Central memory CD4-positive, alpha-beta T cell (primary cell): ENCODE data around the gene MED6.

Experiments used
- DNase-seq: peaks from one replicate; pipeline ENCODE4 v3.0.0; 2022
- total RNA-seq, 3 experiments: gene quantifications; one replicate each; lab custom pipeline; 2026; lab: John Stamatoyannopoulos, UW

MED6 gene
- 35.1 to 44.6 (median 40.9) reads per million in 3 experiments for total RNA-seq

GRCh38 chr14:70600382-70601157 lies at the start of gene MED6:
TSS of gene MED6 (minus strand) at chr14:70600655. CDS start at chr14:70600637, 18 bp downstream.
- peak; percentile 87 for DNase-seq

- DNase-seq: no peak
Observed at GRCh38 chr14:70649803-70650202, 49.3 kb upstream of the MED6 start.

- DNase-seq: no peak
Observed at GRCh38 chr14:70648346-70648745, 47.9 kb upstream of the MED6 start.

- peak; percentile 21 for DNase-seq
Observed at GRCh38 chr14:70646705-70647104, 46.2 kb upstream of the MED6 start.

- no peak for DNase-seq
Observed at GRCh38 chr14:70645892-70646291, 45.4 kb upstream of the MED6 start.

DNA sequence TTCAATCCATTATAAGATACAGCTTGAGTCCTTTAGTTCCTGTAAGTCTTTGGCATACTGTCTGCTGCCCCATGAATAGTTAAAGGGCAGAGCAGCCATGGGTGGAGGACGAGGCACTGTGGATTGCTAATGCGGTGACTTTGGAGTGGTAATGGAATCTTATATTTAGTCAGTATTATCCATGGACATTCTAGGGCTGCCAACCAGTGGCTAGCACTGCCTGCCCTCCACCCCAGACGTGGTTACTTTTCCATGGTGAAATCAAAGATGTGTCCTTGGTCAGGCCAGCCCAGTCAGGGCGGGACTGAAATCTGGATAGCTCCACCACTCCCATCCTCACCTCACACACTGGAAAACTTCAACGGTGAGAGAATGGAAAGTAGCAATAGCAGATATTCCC lies 43.5 kb upstream of the MED6 start:
- DNase-seq: no peak

DNA sequence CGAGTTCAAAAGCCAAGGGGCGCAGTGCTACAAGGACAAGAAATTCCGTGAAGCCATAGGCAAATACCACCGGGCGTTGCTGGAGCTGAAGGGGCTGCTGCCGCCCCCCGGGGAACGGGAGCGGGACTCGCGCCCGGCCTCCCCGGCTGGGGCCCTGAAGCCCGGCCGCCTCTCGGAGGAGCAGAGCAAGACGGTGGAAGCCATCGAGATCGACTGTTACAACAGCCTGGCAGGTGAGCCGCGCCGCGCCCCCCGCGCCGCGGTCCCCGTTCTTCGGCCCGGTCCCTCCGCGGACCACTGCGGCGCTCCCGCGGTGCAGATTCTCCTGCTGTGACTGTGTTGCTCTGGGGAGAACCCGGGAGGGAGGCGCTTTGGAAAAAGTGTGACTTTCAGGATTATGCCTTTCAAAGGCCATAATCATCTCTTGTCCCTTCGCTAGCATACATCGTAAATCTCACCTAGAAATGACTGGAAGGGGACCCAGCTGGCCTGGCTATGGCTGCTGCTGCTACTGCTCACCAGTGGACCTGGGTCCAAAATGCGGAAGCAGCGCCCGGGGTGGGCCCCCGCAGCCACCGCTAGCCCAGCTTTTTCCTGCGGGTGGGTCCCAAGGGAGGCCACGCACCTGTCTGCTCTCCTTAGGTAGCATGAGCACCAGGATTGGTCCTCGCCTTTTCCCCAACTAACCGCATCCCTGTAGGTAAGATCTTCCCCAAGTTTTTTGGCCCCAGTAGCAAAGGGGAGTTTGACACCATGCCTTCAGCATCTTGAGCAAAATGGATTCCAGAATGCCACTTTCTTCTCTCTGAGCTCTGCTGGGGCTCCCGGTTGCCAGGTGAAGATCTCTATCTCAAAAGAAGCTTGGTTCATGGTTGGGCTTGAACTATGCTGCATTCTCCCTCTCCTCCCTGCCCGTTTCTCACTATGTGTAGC lies 42.1 kb upstream of the MED6 start:
- peak; percentile 27 for DNase-seq

- DNase-seq: peak; percentile 39
Observed at GRCh38 chr14:70641548-70642302, 41.3 kb upstream of the MED6 start, which contains the start of gene TTC9. TSS of gene TTC9 (plus strand) at chr14:70641916. CDS start at chr14:70642130, 214 bp downstream.

DNA sequence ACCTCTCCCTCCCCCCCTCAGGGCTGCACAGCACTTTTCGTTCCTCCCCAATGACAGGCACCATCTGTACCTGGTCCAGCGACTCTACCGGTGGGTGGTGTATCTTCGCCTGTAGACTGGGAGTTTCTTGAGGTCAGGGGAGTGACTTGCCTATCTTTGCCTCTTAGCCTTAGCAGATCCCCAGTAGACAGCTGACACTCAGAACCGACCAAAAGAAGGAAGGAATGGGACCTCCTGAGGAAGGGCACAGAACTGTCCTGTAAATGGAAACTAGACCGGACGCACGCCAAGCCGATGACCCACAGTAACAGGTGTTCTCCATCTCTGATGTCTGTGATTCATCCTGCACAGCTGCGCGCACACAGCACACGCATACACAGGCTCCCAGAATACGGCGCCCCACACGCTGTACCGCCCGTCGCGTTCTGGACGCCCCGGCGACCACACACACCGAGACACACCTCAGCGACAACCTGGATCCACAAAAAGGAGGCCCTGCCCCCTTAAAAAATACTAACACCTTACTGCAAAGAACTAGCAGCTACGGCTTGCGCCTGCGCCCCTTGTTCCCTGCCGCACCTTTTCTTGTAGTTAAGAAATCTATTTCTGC lies 40.6 kb upstream of the MED6 start:
- DNase-seq: peak; percentile 62

GRCh38 chr14:70638416-70638815 lies 38.0 kb upstream of the MED6 start:
- no peak for DNase-seq

DNA sequence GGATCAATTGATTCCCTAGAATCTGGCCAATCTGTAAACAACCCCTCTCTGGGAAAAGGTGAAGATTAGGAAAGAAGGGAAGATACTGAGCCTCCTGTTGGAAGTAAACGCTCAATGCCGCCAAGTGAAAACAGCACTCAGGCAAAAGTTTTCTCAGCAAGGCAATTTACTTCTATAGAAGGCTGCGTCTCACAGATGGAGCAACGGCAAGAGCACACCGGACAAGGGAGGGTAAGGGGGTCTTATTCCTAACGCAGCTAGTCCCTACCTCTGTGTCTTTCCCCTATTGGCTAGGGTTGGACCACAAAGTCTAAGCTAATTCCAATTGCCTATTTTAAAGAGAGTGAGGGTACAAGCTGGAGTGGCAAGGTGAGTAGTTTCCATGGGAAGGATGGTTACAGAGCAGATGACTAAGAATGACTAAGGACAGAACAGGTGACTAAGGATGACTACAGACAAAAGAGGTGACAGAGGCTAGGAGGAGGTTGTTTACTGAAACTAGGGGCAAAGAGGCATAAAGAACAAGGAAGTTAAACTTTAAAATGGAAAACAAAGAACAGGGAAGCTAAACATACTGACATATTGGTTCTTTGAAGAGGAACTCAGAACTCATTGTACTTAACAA lies 35.6 kb upstream of the MED6 start:
- no peak for DNase-seq

GRCh38 chr14:70631948-70632347 lies 31.5 kb upstream of the MED6 start:
- no peak for DNase-seq

- no peak for DNase-seq
Observed at GRCh38 chr14:70624972-70625371, 24.5 kb upstream of the MED6 start.

DNA sequence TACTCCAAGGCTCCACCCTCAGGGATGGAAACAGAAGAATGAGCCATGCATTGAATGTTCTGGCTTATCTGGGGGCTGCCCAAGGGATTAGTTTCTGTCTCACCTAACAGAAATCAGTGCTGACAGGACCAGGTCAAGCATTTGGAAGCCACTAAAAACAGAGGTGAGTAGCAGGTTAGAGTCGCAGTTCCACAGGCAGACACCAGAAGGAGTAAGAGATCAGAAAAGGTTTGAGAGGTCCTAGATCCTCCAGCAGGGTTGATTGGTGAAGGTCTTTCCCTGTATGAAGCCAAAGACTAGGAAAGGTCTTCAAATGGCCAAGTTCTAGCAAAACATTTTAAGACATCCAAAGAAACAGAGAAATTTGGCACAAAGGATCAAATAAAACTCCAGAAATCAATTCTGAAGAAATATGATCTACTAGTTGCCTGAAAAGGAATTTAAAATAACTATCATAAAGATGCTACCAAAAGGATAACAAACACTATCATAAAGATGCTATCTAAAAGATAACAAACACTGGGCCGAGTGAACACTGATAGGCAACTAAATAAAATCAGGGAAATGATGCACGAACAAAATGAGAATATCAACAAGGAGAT lies 21.8 kb upstream of the MED6 start:
- peak; percentile 50 for DNase-seq

GRCh38 chr14:70619708-70620107 lies 19.3 kb upstream of the MED6 start:
- no peak for DNase-seq

- DNase-seq: no peak
Observed at GRCh38 chr14:70618314-70618713, 17.9 kb upstream of the MED6 start.

DNA sequence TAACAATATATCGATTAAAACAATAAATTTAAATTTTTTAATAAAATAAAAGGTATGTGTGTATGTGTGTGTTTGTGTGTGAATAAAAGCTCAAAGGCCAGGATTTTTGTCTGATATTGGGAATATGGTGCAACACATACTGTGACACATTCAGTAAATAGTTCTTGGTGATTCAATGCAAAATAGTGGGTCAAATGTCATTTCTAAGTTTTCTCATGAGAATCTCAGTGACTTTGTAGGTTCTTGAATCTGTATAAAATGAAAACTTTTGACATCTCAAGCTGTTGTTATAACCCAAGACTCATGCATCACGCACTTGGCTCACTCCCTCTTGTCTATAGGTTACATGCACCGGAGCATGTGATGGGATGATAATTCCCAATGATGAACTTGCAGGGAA lies 16.2 kb upstream of the MED6 start:
- no peak for DNase-seq

GRCh38 chr14:70611216-70611615 lies 10.8 kb upstream of the MED6 start:
- no peak for DNase-seq

DNA sequence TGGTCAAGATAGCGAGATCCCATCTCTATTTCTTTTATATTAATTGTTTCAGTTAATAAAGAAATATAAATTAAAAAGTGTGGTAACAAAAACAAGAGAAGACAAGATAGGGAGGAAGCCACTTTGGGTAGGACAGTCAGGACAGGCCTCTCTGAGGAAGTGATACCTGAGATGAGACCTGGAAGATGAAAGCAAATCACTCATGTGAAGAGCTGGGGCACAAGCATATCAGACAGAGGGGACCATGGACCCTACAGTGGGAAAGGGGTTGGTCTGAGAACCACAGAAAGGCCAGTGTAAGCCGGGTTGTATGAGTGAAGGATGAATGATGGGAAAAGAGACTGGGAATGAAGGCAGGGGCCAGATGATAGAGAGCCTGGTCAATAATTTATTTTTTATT lies 1.8 kb upstream of the MED6 start:
- DNase-seq: no peak

- DNase-seq: no peak
Observed at GRCh38 chr14:70601162-70601561, 707 bp upstream of the MED6 start.

- no peak for DNase-seq
Observed at GRCh38 chr14:70599345-70599744, 1.1 kb downstream of the MED6 start.

DNA sequence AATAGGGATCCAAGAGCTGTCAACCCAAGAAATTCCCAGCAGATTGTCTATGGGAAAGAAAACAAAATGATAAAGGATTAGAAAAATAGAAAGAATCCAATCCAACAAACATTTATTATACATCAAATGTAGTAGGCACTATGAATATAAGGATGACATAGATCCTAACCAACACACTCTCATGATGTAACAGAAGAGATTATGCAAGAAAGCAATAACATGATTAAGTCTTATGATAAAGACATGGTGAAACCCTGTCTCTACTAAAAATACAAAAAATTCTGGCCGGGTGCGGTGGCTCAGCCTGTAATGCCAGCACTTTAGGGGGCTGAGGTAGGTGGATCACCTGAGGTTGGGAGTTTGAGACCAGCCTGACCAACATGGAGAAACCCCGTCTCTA lies 2.7 kb downstream of the MED6 start:
- no peak for DNase-seq
